PFSK-1 (cell line): ENCODE data around the gene CELSR1.

Experiments used
- FOXP2 ChIP-seq: optimal IDR thresholded peaks from 2 replicates; pipeline ENCODE3; 2011; ENCODE audit warnings: borderline replicate concordance, control low read depth, inconsistent platforms; ENCODE audit not compliant: insufficient read depth; ENCODE audit errors: extremely low read length, extremely low read depth
- POLR2AphosphoS5 ChIP-seq: IDR thresholded peaks from 2 replicates; pipeline ENCODE4 v1.6.1; 2012; ENCODE audit warnings: low read depth, mild to moderate bottlenecking, control low read depth, low read length, moderate library complexity
- REST ChIP-seq, 2 experiments: IDR thresholded peaks; 2 replicates each; pipeline versions ENCODE4 v1.6.1 to v1.8.0; 2011 to 2012; ENCODE audit warnings: low read depth in 2 of 2, low read length in 2 of 2, control low read depth in 1 of 2, inconsistent platforms in 1 of 2, mild to moderate bottlenecking in 1 of 2, moderate library complexity in 1 of 2; ENCODE audit not compliant: insufficient read depth in 1 of 2
- SIN3A ChIP-seq: IDR thresholded peaks from 2 replicates; pipeline ENCODE4 v1.6.1; 2012; ENCODE audit warnings: mild to moderate bottlenecking, low read length, moderate library complexity, borderline replicate concordance; ENCODE audit not compliant: insufficient read depth
- TAF1 ChIP-seq: IDR thresholded peaks from 2 replicates; pipeline ENCODE4 v1.6.1; 2012; ENCODE audit warnings: low read length, control low read depth, borderline replicate concordance; ENCODE audit not compliant: insufficient read depth

The CELSR1 gene

DNA sequence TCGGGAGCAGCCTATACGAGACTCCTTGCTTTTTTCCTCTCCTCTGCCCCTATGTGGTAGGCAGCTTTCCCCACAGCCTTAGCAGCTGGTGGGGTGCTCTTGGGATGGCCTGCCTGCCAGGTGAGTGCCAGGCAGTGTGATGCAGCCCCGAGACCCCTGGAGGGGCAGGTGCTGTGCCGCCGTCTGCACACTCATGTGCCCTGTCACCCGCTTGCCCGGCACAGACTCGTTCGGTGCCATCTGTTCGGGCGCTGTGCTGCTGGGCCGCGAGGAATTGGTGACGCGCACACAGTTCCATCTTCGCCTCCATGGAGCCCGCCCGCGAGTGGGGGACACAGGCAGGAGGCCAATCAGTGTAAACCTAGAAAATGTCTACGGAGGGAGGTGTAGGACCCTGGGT lies 186.8 kb downstream of the CELSR1 start:
- TF ChIP-seq POLR2AphosphoS5: no peak

GRCh38 chr22:46350121-46350520 lies 187.3 kb downstream of the CELSR1 start:
- TF ChIP-seq TAF1: no peak
- TF ChIP-seq FOXP2: no peak
- TF ChIP-seq POLR2AphosphoS5: no peak
- TF ChIP-seq REST (IDR thresholded peaks at IDR 0.05; ENCODE audit: insufficient read depth in 1 of 2, low read depth in 2 of 2, low read length in 2 of 2): no peak
- no peak for TF ChIP-seq SIN3A

- TF ChIP-seq TAF1: no peak
- TF ChIP-seq FOXP2: no peak
- TF ChIP-seq REST (IDR thresholded peaks at IDR 0.05; ENCODE audit: insufficient read depth in 1 of 2, low read depth in 2 of 2, low read length in 2 of 2): no peak
- no peak for TF ChIP-seq SIN3A
- TF ChIP-seq POLR2AphosphoS5: no peak
These were observed 187.7 kb downstream of the CELSR1 start for GRCh38 chr22:46349681-46350080.

DNA sequence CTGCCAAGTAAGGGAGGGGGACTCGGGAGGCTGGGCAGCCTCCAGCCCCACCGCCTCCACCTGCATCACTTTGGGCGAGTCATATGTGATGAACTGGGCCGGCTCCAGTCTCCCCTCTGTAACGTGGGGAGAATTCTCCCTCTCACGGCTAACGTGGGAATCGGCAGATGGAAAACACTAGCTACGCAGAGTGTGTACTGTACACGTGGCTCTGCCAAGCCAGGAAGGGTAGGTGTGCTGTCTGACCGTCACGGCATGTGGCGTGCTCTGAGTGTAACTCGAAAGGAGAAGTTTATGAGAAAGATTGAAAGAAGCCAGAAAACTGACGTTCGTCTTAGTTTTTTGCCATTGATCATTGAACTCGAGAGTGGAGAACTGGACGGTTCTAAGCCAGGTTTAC lies 188.2 kb downstream of the CELSR1 start:
- TF ChIP-seq REST (IDR thresholded peaks at IDR 0.05; ENCODE audit: insufficient read depth in 1 of 2, low read depth in 2 of 2, low read length in 2 of 2) (no peak), TAF1 (no peak), FOXP2 (no peak), POLR2AphosphoS5 (no peak), SIN3A (no peak)

DNA sequence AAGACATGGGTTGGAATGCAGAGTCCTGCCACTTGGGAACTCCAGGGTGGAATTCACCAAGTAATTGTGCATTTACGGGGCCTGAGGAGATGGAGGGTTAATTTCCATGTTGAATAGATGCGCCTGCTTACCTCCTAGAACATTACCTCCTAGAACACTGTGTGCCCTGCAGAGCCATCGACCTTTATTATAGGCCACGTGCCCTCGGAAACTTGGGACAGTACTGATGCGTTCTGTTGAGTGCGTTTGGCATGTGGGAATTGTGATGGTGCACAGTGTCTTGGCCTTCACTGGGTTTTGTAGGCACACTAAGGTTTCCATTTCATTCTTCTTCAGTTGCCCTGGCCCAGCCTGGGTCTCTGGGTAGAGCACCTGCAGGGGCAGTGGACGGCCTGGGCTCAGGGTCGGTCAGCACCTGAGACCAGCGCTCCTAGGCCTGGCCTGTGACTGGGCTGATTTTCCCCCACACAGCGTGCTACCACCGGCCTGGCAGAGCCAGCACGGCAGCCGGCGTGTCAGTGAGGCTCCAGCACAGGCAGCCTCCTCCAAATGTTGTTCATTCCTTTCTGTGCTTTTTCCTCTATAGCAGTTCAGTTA lies 189.2 kb downstream of the CELSR1 start:
- TF ChIP-seq FOXP2: no peak
- TF ChIP-seq REST (IDR thresholded peaks at IDR 0.05; ENCODE audit: insufficient read depth in 1 of 2, low read depth in 2 of 2, low read length in 2 of 2): no peak
- no peak for TF ChIP-seq SIN3A
- no peak for TF ChIP-seq POLR2AphosphoS5
- TF ChIP-seq TAF1: no peak
